ENCODE data around the gene DHX58.

DHX58 gene

DNA sequence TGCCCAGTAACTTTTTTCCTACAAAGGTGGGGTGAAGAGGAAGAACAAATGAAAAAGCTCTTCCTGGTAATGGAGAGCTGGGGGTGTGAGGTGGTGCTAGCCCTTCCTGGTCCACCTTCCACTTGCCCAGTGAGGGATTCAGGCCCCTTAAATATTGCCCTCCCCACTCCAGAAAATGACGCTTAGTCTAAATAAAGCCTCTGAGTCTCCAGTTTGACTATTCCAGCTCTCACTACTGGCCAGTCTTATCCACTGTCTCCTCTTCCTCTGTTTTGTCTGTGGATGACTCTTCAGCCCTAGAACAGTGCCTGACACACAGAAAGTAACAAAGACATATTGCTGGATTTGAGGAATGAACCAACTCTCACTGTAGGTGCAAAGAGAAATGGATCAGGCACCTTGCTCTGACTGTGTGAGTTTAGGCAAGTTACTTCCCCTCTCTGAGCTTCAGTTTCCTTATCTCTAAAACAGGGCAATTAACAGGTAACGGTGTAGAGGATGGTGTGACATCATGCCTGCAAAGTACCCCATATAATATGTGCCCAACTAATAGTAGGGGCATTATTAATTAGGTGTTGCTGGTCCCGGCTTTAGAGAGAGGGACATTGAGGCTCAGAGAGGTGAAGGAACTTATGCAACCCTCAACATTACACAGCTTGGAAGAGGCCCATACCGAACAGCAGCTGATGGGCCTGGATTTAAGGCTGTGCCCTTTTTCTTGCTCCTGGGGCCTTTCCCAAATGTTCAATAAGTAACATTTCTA is 35.5 kb downstream of the DHX58 start:
- H3K27ac ChIP-seq, result no peak overlapping the region
- no peak for TF ChIP-seq ZFX (IDR thresholded peaks at IDR 0.05; ENCODE audit: borderline replicate concordance)
- TF ChIP-seq, protein P1, sequence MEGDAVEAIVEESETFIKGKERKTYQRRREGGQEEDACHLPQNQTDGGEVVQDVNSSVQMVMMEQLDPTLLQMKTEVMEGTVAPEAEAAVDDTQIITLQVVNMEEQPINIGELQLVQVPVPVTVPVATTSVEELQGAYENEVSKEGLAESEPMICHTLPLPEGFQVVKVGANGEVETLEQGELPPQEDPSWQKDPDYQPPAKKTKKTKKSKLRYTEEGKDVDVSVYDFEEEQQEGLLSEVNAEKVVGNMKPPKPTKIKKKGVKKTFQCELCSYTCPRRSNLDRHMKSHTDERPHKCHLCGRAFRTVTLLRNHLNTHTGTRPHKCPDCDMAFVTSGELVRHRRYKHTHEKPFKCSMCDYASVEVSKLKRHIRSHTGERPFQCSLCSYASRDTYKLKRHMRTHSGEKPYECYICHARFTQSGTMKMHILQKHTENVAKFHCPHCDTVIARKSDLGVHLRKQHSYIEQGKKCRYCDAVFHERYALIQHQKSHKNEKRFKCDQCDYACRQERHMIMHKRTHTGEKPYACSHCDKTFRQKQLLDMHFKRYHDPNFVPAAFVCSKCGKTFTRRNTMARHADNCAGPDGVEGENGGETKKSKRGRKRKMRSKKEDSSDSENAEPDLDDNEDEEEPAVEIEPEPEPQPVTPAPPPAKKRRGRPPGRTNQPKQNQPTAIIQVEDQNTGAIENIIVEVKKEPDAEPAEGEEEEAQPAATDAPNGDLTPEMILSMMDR (IDR thresholded peaks at IDR 0.05), result no peak

DNA sequence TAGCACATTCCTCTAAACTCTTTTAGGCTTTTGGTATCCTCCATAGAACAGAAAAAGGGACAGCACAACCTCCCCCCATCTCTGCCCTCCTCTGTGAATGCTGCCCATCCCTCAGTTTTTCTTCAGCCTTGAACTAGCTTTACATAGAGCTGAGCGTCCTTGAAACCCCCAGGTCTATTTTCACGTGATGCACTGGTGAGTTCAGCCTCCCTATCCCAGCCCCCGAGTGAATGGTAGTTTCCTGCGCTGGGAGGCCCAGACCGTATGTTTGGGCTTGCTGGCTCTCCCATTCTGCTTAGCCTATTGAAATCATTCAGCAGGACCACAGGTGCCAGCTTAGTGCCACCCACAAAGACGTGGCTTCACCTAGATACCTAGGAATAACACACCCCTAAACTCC is 36.7 kb downstream of the DHX58 start:
- TF ChIP-seq, protein P1 (IDR thresholded peaks at IDR 0.05), result no peak
- no peak for TF ChIP-seq ZFX (IDR thresholded peaks at IDR 0.05; ENCODE audit: borderline replicate concordance)
- no peak overlapping the region for H3K27ac ChIP-seq

DNA sequence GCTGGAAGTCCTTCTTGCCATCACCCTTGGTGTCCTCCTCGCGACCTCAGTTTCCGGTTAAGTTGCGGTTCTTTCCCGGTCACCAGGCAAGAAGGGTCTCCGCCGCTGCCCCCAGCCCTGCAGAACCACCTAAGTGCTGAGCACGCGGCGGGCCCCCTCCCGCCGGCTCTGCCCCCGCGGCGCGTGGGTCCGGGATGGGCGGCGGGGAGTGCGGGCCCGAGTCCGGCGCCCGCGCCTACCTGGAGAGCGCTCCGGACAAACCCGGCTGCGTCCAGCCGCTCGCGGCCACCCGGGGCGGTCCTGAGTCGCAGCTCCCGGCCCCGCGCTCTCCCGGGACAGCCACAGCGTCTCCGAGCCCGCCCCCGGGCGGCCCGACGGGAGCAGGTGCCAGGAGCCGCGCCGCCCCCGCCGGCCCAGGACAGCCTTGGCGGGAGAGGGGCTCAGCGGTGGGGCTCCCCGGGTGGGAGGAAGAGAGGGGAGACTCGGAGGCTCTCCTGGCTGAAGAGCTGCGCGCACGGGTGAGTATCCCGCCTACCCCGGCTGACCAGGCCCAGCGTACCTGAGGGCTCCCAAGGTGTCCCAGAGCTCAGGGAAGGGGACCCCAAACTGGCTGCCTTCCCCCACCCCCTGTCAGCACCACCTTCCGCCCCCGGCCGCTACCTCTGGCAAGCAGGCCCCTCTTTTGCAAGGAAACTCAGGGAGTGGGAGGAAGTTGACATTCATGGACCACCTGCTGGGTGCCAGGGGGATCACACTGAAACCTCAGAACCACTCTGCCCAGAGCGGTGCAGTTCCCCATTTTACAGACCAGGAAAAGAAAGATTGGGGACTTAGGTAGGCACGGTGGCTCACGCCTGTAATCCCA is 40.0 kb downstream of the DHX58 start:
- H3K27ac ChIP-seq, result no peak overlapping the region
- TF ChIP-seq, protein P1 (IDR thresholded peaks at IDR 0.05), result peak; percentile 59
- no peak for TF ChIP-seq ZFX (IDR thresholded peaks at IDR 0.05; ENCODE audit: borderline replicate concordance)

DNA sequence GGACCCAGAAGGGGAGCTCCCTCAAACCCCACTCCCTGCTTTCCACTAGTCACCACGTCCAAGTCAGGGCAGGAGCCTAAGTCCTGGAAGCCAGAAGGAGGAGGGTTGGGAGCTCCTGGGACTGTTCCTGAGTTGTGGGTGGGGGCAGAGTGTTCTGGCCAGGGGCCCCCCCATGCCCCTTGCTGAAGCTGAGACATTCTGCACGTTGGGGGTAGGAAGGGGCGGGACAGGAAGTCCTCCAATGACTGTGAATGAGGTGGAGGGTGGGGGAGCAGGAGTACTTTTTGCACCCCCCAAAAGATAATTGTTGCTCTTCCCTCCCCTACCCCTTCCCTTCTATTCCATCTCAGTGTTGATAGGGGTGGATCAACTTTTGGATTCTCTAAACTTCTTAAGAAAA is 40.7 kb downstream of the DHX58 start:
- TF ChIP-seq, protein P1 (IDR thresholded peaks at IDR 0.05), result no peak
- no peak for TF ChIP-seq ZFX (IDR thresholded peaks at IDR 0.05; ENCODE audit: borderline replicate concordance)

DNA sequence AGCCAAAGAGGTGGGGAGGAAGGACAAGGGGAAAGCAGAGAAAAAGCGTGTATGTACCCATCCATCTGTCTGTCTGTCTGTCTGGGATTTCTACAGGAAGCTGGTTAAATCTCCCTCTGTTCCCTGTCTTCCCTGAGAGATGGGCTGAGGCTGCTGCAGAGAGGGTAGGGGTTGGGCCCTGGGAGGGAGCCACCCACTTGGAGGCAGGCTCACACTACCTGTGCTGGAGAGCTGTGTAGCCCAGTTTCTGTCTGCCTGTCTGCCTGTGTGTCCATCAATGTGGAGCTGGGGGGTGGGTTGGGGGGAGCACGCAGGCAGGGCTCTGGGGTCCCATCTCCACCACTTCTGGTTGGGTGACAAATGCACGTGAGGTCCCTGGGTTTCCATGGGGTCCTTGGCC is 43.5 kb downstream of the DHX58 start:
- TF ChIP-seq, protein P1 (IDR thresholded peaks at IDR 0.05), result no peak
- TF ChIP-seq ZFX (IDR thresholded peaks at IDR 0.05; ENCODE audit: borderline replicate concordance), result no peak
- no peak overlapping the region for H3K27ac ChIP-seq

More for the DNA sequence above, 40.7 kb downstream of the DHX58 start:
- H3K27ac ChIP-seq, result no peak overlapping the region

DNA sequence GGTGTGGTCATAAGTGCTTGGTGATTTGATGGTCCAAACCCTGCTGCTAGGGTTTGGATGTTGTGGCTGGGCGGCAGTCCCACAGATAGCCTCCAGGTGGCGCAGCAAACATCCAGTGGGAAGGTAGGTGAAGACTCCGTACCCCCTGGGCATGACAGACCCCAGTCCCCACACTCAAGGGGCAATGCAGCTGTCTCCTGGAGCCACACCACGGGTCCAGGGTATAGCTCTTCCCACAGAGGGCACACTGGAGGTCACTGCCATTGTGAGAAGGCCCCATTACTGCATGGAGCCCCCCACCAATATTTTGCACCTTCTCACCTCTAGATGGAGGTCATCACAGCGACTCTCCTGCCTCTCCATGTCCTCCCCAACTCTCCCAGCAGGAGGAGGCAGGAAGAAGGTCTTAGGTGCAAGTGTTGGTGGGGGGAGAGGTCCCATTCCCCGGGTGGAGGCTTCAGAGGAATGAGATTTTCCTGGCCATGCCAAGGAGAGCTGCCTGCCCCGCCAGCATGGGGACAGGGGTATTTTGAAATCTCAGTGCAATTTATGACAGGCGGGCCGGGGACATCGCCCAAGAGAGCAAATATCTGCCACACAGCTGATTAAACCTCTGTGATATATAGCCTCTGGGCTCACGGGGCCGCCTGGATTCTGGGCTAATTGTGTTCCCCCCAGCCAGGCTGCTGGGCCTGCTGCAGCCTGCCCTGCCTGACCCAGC is 45.0 kb downstream of the DHX58 start:
- TF ChIP-seq ZFX (IDR thresholded peaks at IDR 0.05; ENCODE audit: borderline replicate concordance), result no peak
- TF ChIP-seq, protein P1 (IDR thresholded peaks at IDR 0.05), result peak; percentile 92
- no peak overlapping the region for H3K27ac ChIP-seq

Data from 22Rv1 (cell line).